Fibroblast of upper back skin (primary cell): ENCODE results near the gene EFNA5.
"Not testable (repeated sequence)": the region's sequence is repeated elsewhere in the genome, so short reads cannot be mapped to it uniquely, and the experiment has no call there.

Source experiments
- DNase-seq: peaks from one replicate; pipeline ENCODE4 v3.0.0-alpha.2; 2013

The EFNA5 gene

DNA sequence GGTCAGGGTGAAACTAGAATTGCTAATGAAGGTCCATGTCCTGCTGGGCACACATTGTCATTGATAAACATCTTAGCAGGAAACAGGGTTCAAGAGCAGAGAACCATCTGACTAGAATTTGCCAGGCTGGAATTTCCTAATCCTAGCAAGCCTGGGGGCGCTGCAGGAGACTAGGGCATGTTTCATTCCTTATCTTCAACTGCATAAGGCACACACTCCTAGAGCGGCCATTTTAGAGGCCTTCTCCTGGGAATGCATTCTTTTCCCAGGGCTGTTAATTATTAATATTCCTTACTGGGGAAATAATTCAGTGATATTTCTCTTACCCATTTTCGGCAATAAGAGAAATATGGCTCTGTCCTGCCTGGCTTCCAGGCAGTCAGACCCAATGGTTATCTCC is 324.2 kb downstream of the EFNA5 start:
- not testable (repeated sequence) for DNase-seq

GRCh38 chr5:107342371-107342770 is 328.4 kb downstream of the EFNA5 start:
- DNase-seq = no peak

DNA sequence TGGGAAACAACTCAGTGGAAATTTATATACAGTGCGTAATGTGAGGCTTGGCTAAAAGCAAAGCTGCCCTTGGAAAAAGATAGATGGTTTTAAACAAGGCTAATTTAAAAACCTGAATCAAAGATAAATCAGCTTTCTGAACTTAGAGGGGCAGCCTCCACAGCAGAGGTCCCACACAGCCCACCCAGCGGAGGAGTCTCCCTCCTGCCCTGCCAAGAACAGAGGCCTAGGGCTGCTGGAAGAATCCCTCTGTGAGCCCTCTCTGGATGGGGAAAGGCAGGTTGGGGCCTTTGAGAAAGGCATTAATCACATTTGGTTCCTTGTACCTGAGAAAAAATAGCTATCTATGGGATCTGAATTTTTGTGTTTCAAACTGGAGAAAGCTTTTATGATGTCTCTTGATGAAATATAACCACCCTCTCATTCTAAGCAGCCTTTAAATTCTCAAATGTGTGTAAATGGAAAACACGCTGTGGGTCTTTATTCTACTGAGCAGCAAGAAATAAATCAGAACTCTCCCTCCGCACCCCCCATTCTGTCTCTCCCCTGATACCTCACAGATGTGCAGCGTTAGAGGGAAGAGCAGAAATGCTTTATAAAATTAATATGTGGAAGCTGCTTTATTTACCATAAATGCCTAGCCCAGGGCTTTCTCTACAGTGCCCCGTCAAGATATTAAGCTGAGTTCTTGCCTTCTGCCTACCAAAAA is 329.2 kb downstream of the EFNA5 start:
- DNase-seq = no peak

DNA sequence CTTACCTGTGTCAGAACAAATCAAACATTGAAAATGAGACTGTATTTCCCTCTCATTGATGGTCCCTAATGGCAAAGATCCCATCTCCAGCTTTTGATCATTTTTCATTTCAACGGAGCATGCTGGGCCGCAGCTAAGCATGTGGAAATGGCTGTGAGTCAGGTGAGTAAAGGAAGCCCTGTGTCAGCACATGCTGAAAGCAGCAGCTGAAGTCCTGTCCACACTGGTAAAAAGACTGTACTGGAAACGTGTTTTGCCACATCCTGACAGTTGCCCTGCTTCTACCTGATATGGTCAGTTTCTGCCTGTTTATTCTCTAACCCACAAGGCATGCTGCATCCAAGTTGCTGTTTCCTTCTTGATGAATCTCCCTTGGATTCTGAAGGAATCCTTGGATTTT is 330.1 kb downstream of the EFNA5 start:
- DNase-seq = no peak

DNA sequence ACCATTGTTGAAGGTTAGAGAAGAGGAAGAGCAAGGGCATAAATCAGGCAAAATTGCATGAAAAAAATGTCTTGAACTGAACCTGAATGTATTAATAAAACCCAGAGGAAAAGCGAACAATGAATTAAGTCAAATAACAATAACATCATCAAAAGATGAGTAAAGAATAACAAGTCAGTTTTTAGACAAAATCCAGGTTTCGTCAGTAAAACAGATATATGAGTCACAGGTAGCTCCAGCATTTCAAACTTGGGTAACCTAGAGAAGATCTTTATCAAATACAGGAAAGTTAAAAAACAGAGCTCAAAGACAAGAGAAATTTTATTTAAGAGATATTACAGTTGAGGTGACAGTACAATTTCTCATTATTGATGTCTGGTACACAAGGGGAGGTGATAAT is 332.4 kb downstream of the EFNA5 start:
- no peak for DNase-seq

GRCh38 chr5:107337281-107337680 is 333.5 kb downstream of the EFNA5 start:
- no peak for DNase-seq

DNA sequence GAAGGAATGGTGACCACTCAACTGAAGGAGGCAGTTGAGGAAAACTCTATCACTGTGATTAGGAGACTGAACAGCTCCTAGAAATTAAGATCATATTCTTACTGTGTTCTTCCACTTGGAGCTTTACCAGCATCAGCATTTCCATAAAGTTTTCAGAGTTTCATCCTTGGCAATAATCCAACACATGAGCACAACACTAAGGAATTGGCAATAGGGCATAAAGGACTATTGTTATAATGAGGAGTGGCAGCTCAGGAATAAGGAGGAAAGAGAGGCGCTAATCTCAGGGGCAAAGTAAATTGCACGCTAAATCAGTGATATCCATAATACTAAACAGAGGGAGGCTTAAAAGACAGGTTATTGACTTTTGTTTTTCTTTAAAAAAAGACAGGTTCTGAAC is 338.9 kb downstream of the EFNA5 start:
- DNase-seq = no peak

DNA sequence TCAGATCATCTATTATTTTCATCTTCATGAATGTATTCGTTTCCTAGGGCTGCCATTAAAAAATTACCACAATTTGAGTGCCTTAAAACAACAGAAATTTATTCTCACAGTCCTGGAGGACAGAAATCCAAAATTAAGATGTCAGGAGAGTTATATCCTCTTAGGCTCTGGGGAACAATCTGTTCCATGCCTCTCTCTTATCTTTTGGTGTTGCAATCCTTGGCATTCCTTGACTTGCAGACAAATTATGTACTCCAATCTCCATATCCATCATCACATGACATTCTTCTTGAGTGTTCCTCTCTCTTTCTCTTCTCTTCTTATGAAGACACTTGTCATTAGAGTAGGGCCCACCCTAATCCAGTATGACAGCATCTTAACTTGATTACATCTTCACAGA is 339.4 kb downstream of the EFNA5 start:
- no peak for DNase-seq

- DNase-seq = no peak
Measured at GRCh38 chr5:107330903-107331302, 339.8 kb downstream of the EFNA5 start.

- no peak for DNase-seq
Measured at GRCh38 chr5:107329850-107330249, 340.9 kb downstream of the EFNA5 start.
